GM11168 (cell line): ENCODE measurements around the gene AKAP6.
"Not testable (repeated sequence)": the region's sequence is repeated elsewhere in the genome, so short reads cannot be mapped to it uniquely, and the experiment has no call there.

Experiments
- in situ Hi-C: fragments of 300-500 bp; cut with MboI; formaldehyde crosslinking; loops from one replicate; pipeline ENCODE4 v1.12.0; 2022; ENCODE audit warnings: low sequenced_read_pairs; ENCODE audit not compliant: unreplicated experiment

AKAP6 gene

GRCh38 chr14:32560209-32560857 is 231.2 kb downstream of the AKAP6 start:
- in situ Hi-C loops = loop anchor here (10.0 to 25.0 kb wide), 2 partner anchors 286 to 1227 kb away; no protein-coding TSS in a partner anchor

GRCh38 chr14:32561520-32561919 is 232.4 kb downstream of the AKAP6 start:
- in situ Hi-C loops = loop anchor here (10.0 to 25.0 kb wide), 2 partner anchors 287 to 1226 kb away; no protein-coding TSS in a partner anchor

- in situ Hi-C loops = loop anchor here (10.0 to 25.0 kb wide), 2 partner anchors 290 to 1223 kb away; no protein-coding TSS in a partner anchor
Measured at GRCh38 chr14:32564596-32564995, 235.5 kb downstream of the AKAP6 start.

GRCh38 chr14:32565256-32565655 is 236.2 kb downstream of the AKAP6 start:
- in situ Hi-C loops = loop anchor here (10.0 to 25.0 kb wide), 2 partner anchors 290 to 1222 kb away; no protein-coding TSS in a partner anchor

GRCh38 chr14:32567543-32568384 is 238.7 kb downstream of the AKAP6 start:
- in situ Hi-C loops = loop anchor here (10.0 to 25.0 kb wide), 2 partner anchors 293 to 1220 kb away; no protein-coding TSS in a partner anchor

GRCh38 chr14:32571551-32571950 is 242.5 kb downstream of the AKAP6 start:
- in situ Hi-C loops = loop anchor here (25.0 kb wide), 1 partner anchor 1216 kb away; no protein-coding TSS in a partner anchor

GRCh38 chr14:32571995-32572866 is 243.1 kb downstream of the AKAP6 start:
- in situ Hi-C loops = loop anchor here (25.0 kb wide), 1 partner anchor 1215 kb away; no protein-coding TSS in a partner anchor

GRCh38 chr14:32572867-32573150 is 243.7 kb downstream of the AKAP6 start:
- in situ Hi-C loops = loop anchor here (25.0 kb wide), 1 partner anchor 1214 kb away; no protein-coding TSS in a partner anchor

GRCh38 chr14:32574269-32574668 is 245.2 kb downstream of the AKAP6 start:
- in situ Hi-C loops = loop anchor here (25.0 kb wide), 1 partner anchor 1213 kb away; no protein-coding TSS in a partner anchor

GRCh38 chr14:32576088-32576795 is 247.1 kb downstream of the AKAP6 start:
- in situ Hi-C loops = no loop called here

GRCh38 chr14:32576977-32577376 is 247.9 kb downstream of the AKAP6 start:
- in situ Hi-C loops = no loop called here

- in situ Hi-C loops = no loop called here
Measured at GRCh38 chr14:32578181-32578580, 249.1 kb downstream of the AKAP6 start.

GRCh38 chr14:32583427-32583826 is 254.3 kb downstream of the AKAP6 start:
- in situ Hi-C loops = not testable (repeated sequence)

GRCh38 chr14:32584079-32584478 is 255.0 kb downstream of the AKAP6 start:
- in situ Hi-C loops = no loop called here

- in situ Hi-C loops = no loop called here
Measured at GRCh38 chr14:32587461-32587860, 258.4 kb downstream of the AKAP6 start.

GRCh38 chr14:32588448-32589320 is 259.6 kb downstream of the AKAP6 start:
- in situ Hi-C loops = no loop called here

GRCh38 chr14:32590157-32590556 is 261.1 kb downstream of the AKAP6 start:
- in situ Hi-C loops = no loop called here

GRCh38 chr14:32593290-32593942 is 264.3 kb downstream of the AKAP6 start:
- in situ Hi-C loops = no loop called here
